CD4-positive, alpha-beta T cell treated with Interleukin-17A for 4 hours (primary cell): ENCODE data around the gene EEPD1.
"Not testable (repeated sequence)": the region's sequence is repeated elsewhere in the genome, so short reads cannot be mapped to it uniquely, and the experiment has no call there.

ENCODE experiments used
- DNase-seq: peaks from one replicate; pipeline ENCODE4 v3.0.0-alpha.2; 2020; ENCODE audit warnings: mixed read lengths

EEPD1 gene

DNA sequence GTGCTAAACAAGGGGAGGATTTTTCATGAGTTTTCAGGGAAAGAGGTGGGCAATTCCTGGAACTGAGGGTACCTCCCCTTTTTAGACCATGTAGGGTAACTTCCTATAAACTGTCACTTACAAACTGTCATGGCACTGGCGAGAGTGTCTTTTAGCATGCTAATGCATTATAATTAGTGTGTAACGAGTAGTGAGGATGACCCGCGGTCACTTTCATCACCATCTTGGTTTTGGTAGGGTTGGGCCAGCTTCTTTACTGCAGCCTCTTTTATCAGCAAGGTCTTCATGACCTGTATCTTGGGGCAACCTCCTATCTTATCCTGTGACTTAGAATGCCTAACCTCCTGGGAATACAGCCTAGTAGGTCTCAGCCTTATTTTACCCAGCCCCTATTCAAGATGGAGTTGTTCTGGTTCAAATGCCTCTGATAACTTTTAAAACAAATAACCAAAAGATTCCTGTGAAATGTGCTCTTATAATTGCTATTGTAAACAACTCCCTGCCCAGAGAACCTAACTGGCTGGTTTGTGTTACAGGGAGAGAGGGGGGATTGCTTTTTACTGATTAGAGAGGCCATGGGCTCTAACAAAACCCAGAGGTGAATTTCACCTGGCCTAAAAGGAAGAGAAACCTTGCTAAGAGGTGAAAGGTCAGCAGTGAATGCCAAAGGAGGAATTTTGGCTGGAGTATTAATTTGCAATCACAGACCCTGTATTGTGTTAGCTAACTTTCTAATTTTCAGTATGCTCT, 64.3 kb downstream of the EEPD1 start:
- no peak for DNase-seq

GRCh38 chr7:36217961-36218284, 64.9 kb downstream of the EEPD1 start:
- DNase-seq, result no peak

GRCh38 chr7:36219429-36219828, 66.4 kb downstream of the EEPD1 start:
- no peak for DNase-seq

- DNase-seq, result no peak
These were observed 70.8 kb downstream of the EEPD1 start for GRCh38 chr7:36223851-36224250.

- DNase-seq, result no peak
These were observed 72.1 kb downstream of the EEPD1 start for GRCh38 chr7:36224934-36225858.

DNA sequence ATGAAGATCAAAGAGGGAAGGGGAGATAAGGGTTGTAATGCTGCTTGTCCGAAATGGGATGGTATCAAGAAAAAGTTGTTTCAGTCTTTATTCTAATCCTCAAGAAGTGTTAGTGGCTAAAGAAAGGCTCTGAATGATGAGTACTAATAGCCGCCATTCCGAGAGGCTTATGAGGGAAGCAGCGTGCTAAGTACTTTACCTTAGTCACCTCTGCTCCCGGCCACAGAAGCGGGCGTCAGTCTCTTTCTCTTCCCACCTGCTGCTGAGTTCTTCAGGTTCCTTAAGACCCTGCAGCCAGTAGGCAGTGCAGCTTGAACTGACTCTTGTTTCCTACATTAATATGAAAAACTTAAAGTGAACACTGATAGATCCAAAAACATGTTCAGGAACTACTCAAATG, 73.1 kb downstream of the EEPD1 start:
- DNase-seq, result no peak

DNA sequence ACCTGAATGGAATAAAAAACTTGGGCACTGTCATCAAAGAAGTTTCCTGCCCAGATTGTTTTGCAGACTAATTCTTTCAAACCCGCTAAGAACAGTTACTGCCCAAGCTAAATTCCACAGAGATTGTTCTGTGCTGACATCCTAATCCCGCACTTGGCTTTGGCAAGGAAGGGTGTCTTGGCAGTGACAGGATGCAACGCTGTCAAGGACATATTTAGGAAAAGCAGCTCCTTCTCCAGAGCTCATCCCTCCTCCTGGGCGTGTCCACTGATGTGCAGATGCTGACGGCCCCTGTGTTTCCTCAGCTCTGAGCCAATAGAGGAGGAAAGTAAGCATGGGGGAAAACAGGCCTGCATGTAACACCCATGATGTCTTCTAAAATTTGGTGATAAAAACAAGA, 74.2 kb downstream of the EEPD1 start:
- DNase-seq, result no peak

GRCh38 chr7:36228039-36228438, 75.0 kb downstream of the EEPD1 start:
- no peak for DNase-seq

GRCh38 chr7:36231406-36231805, 78.4 kb downstream of the EEPD1 start:
- DNase-seq, result no peak

DNA sequence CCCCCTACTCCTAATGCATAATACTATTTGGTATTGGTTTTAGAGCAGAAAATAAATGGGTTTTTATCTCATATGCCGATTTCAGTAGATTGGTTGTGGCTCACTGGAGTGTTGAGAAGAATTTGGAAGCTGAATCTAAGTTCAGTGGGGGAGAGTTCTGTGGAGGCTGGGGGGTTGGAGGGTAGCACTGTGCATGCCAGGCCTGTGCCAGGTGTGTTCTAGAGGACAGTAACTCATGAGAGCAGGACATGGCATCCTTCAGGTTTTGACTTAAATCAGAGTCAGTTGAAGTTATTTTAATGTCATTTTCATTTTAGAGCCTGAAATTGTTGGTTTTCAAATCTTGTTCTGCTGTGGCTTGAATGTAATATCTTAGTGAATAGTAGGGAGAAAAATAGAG, 79.5 kb downstream of the EEPD1 start:
- DNase-seq, result no peak

GRCh38 chr7:36232971-36233550, 80.0 kb downstream of the EEPD1 start:
- no peak for DNase-seq

GRCh38 chr7:36236073-36236472, 83.0 kb downstream of the EEPD1 start:
- DNase-seq, result no peak

GRCh38 chr7:36238138-36238537, 85.1 kb downstream of the EEPD1 start:
- no peak for DNase-seq

GRCh38 chr7:36243356-36243755, 90.3 kb downstream of the EEPD1 start:
- not testable (repeated sequence) for DNase-seq

- not testable (repeated sequence) for DNase-seq
These were observed 90.9 kb downstream of the EEPD1 start for GRCh38 chr7:36244001-36244400.

GRCh38 chr7:36244429-36244828, 91.4 kb downstream of the EEPD1 start:
- no peak for DNase-seq

DNA sequence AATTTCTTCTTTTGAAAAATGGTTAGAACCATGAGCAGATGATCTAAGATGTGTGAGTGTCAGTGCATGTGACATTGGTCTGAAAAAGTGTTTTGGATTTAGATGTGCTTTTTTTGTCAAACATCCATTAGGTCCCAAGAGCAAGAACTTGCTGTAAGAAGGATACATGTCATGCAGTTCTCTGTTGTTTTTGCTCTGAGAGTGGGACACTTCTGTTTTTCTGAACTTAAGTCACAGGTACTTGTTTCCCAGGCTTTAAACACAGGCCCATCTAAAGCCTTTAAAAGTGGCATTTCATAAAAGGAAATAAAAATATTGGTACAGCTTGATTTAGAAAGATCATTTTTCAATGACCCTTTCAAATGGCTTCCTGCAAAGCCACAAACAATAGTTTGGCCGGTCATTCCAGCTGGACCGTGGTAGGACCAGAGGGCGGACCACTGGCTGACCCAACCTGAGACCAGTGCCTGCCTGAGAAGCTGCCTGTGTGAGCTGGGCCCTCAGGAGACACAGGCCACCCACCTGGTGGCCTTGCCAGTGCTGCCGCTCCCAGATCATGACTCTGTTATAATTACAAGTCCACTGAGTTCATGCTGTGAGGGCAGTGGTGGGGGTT, 92.7 kb downstream of the EEPD1 start:
- DNase-seq, result no peak

- no peak for DNase-seq
These were observed 96.0 kb downstream of the EEPD1 start for GRCh38 chr7:36249091-36249490.

- DNase-seq, result no peak
These were observed 100.6 kb downstream of the EEPD1 start for GRCh38 chr7:36253699-36254098.

DNA sequence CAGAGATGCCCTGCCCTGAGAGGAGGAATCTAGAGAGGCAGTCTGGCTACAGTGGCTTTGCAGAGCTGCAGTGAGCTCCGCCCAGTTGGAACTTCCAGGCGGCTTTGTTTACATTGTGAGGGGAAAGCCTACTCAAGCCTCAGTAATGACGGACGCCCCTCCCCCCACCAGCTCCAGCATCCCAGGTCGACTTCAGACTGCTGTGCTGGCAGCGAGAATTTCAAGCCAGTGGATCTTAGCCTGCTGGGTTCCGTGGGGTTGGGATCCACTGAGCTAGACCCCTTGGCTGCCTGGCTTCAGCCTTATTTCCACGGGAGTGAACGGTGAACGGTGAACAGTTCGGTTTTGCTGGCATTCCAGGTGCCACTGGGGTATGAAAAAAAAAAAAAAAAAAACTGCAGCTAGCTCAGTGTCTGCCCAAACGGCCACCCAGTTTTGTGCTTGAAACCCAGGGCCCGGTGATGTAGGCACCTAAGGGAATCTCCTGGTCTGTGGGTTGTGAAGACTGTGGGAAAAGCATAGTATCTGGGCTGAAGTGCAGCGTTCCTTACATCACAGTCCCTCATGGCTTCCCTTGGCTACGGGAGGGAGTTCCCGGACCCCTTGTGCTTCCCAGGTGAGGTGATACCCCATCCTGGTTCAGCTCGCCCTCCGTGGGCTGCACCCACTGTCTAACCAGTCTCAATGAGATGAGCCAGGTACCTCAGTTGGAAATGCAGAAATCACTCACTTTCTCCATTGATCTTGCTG, 105.6 kb downstream of the EEPD1 start:
- not testable (repeated sequence) for DNase-seq

DNA sequence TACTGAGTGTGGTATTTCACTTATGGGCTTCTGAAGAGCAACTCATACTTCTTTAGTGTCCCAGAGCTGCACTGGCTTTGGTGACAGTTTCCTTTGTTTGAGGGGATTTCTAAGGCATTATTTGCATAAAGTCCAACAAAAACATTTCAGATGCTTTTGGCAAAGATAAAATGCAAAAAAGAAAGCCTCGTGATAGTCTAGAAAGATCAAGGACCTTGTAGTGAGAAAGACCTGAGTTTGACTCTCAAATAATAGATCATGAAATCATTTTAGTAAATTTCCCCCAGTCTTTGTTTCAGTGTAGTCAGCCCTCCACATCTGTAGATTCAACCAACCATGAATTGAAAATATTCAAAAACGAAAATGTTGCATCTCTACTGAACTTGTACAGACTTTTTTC, 107.4 kb downstream of the EEPD1 start:
- no peak for DNase-seq

GRCh38 chr7:36261019-36261754, 108.1 kb downstream of the EEPD1 start:
- DNase-seq, result no peak
